Esophagus squamous epithelium (tissue), 4 donors: Measurements from ENCODE around the gene CREB5.

Experiments used
- CTCF ChIP-seq, 6 experiments: fragments of 450-650 bp in 4 of 6; fragments of 200-600 bp in 2 of 6; sonication (generic) in 2 of 6; IDR thresholded peaks; one replicate each; pipeline ENCODE4 v1.5.1; 2016 to 2019; ENCODE audit warnings: antibody characterized with exemption in 6 of 6, mild to moderate bottlenecking in 4 of 6, moderate library complexity in 4 of 6
- POLR2A ChIP-seq, 4 donors: fragments of 450-650 bp; IDR thresholded peaks; one replicate each; pipeline ENCODE4 v1.6.1; 2017; ENCODE audit warnings: antibody characterized with exemption in 4 of 4, mild to moderate bottlenecking in 4 of 4, moderate library complexity in 3 of 4

GRCh38 chr7:28725911-28726310, 313.6 kb downstream of the CREB5 start:
- TF ChIP-seq CTCF (IDR thresholded peaks at IDR 0.05), result no peak
- no peak for TF ChIP-seq POLR2A (IDR thresholded peaks at IDR 0.05)
